ENCODE results near the gene TPRX1. TPM values are rescaled to one million over a fixed set of nuclear protein-coding genes. Genes with fewer than 3 reads are reported as not detected.
"Not testable (repeated sequence)": the region's sequence is repeated elsewhere in the genome, so short reads cannot be mapped to it uniquely, and the experiment has no call there.

TPRX1 gene, protein sequence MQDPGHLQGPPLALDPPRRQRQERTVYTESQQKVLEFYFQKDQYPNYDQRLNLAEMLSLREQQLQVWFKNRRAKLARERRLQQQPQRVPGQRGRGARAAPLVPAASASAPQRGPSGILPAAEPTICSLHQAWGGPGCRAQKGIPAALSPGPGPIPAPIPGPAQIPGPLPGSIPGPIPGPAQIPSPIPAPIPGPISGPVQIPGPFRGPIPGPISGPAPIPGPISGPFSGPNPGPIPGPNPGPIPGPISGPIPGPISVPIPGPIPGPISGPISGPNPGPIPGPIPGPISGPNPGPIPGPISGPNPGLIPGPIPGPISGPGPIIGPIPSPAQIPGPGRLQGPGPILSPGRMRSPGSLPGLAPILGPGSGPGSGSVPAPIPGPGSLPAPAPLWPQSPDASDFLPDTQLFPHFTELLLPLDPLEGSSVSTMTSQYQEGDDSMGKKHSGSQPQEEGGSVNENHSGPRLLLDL
- total RNA-seq, result not detected

- not testable (repeated sequence) for DNase-seq
Observed at GRCh38 chr19:47804451-47804850, at the start of gene TPRX1. TPRX1 (minus strand) TSS chr19:47804551; CDS start chr19:47804539, 12 bp downstream.

DNA sequence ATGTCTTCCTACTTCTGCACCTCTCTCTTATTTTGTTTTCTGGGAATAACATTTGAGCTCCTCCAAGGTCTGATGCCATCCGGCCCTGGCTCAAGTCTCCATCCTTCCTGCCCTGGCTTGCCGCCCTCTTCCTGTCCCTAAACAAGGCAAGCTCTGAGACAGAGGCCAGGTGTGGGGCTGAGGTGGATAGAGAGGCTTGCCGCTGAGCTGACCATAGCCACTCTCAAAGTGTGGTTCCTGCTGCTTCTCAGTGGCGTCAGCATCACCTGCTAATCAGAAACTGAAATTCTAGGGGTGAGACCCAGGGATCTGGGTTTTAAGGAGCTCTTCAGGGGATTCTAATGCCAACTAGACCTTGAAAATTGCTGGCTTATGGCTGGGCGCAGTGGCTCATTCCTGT lies 48.7 kb upstream of the TPRX1 start:
- DNase-seq, result no peak

DNA sequence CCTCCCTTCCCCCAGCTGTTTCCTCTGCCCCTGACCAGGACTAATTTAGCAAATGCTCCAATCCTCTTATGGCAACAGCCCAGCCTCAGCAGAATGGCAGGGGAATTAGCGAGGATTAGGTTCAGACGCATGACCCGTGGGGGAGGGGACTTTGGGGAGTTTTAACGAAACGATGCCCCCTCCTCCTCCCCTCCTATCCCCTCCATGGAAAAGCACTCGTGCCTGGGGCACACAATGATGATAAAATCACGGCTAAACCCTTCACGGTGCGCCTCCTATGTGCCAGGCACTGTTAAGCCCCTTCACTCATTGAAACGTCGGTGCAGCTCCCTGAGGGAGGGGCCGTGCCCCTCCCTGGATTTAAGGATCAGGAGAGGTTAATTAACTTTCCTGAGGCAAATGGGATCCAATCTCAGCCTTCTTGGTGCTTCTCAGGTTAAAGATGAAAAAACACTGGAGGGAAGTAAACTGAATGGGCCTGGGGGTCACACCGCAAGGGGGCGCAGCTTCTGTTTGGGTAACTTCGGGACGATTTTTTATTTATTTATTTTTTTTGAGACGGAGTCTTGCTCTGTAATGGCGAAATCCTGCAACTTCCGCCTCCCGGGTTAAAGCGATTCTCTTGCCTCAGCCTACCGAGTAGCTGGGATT lies 44.6 kb upstream of the TPRX1 start:
- peak; percentile 84 for DNase-seq

GRCh38 chr19:47848425-47848822 lies 44.1 kb upstream of the TPRX1 start:
- DNase-seq, result no peak

- DNase-seq, result no peak
Observed at GRCh38 chr19:47842941-47843340, 38.6 kb upstream of the TPRX1 start.

DNA sequence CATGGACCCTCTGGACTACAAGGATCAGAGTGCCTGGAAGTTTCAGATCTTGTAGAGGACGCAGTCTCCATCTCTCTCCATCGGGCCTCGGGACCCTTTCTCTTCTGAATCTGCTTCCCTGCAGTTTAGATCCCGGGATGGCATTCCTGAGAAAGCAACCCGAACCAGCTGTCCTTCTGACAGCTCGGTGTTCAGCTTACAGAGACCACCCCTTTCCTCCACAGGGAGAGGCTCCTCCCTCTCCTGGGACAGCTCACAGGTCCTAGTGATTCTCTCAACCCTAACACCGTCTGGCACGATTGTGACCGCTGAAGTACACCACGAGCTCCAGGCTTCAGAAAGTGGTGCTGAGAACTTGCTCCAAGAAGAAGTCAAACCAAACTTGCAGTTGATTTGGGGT lies 35.6 kb upstream of the TPRX1 start:
- DNase-seq, result peak; percentile 19

GRCh38 chr19:47839411-47839810 lies 35.1 kb upstream of the TPRX1 start:
- no peak for DNase-seq

GRCh38 chr19:47836038-47836437 lies 31.7 kb upstream of the TPRX1 start:
- DNase-seq, result no peak

GRCh38 chr19:47832723-47833122 lies 28.4 kb upstream of the TPRX1 start:
- DNase-seq, result no peak

GRCh38 chr19:47826800-47827199 lies 22.4 kb upstream of the TPRX1 start:
- no peak for DNase-seq

GRCh38 chr19:47824396-47824795 lies 20.0 kb upstream of the TPRX1 start:
- no peak for DNase-seq

- no peak for DNase-seq
Observed at GRCh38 chr19:47821460-47822020, 17.2 kb upstream of the TPRX1 start, which contains the start of gene CRX. CRX (plus strand) TSS chr19:47821937; CDS start chr19:47834444, 12,507 bp downstream.

GRCh38 chr19:47820410-47820809 lies 16.1 kb upstream of the TPRX1 start:
- DNase-seq, result no peak

GRCh38 chr19:47819858-47820257 lies 15.5 kb upstream of the TPRX1 start:
- no peak for DNase-seq

- not testable (repeated sequence) for DNase-seq
Observed at GRCh38 chr19:47818221-47818620, 13.9 kb upstream of the TPRX1 start.

DNA sequence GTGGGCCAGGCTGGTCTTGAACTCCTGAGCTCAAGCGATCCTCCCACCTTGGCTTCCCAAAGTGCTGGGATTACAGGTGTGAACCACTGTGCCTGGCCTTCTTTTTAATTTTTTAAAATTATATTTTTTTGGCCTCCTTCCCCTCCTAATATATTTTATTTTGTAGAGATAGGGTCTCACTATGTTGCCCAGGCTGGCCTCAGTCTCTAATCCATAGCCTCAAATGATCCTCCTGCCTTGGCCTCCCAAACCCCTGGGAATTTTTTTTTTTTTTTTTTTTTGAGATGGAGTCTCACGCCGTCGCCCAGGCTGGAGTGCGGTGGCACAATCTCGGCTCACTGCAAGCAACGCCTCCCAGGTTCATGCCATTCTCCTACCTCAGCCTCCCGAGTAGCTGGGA lies 11.9 kb upstream of the TPRX1 start:
- DNase-seq, result not testable (repeated sequence)

GRCh38 chr19:47813995-47814328 lies 9.6 kb upstream of the TPRX1 start:
- no peak for DNase-seq

GRCh38 chr19:47813304-47813994 lies 9.1 kb upstream of the TPRX1 start:
- DNase-seq, result peak; percentile 87

DNA sequence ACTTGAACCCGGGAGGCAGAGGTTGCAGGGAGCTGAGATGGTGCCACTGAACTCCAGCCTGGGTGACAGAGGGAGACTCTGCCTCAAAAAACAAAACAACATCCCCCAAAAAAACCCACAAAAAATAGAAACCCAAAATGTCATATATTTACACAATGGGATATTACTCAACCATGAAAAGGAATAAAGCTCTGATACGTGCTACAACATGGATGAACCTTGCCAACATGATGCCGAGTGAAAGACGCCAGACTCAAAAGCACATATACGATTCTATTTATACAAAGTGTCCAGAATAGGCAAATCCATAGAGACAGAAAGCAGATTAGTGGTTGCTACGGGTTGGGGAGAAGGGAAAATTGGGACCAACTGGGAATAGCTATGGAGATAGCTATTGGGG lies 2.1 kb upstream of the TPRX1 start:
- no peak for DNase-seq

DNA sequence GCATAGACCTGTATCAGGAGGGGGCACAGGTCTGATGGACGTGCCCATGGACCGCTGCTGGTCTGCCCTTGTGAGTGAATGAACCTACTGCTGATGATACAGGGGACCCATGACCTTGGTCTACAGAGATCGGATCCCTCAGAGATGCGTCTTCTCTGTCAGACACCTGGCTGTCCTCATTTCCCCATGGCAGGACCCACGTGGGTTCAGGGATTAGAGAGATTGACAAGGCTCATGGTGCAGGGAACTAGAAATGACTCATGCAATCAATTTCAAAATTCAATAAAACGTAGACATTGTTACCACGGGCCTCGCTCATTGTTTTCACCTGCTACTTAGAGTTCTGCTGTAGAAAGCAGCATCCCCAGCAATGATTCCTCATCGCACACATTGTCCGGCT lies 962 bp upstream of the TPRX1 start:
- no peak for DNase-seq

- not testable (repeated sequence) for DNase-seq
Observed at GRCh38 chr19:47803671-47804070, 680 bp downstream of the TPRX1 start.

DNA sequence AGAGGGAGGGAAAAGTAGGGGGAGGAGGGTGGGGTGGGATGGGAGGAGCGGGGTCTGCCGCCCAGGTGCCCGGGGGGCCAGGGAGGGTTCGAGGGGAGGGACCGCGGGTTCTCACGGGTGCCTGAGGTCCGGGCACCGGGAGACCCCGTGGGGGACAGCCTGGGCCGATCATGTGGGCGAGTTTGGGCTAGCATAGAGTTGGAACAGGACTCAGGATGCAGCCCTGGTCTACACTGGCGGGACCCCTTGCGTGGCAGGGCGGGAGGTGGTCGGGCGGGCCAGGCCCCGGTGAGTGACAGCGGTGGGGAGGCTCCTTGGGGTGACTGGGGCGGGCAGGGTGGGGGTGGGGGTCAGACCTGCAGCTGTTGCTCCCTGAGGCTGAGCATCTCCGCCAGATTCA lies 1.2 kb downstream of the TPRX1 start:
- DNase-seq, result not testable (repeated sequence)
